Measurements from ENCODE around the gene KCNIP4. TPM values are rescaled to one million over a fixed set of nuclear protein-coding genes. Genes with fewer than 3 reads are reported as not detected.

The KCNIP4 gene
- total and polyA plus RNA-seq, 2 of the 8 experiments (the other 6 are each of a cell fraction or from before 2014, with no cell fraction given), result 0.06 TPM; not detected in 1

GRCh38 chr4:21960793-21961192 lies 12.2 kb upstream of the KCNIP4 start:
- no peaks in the 10 kb centered on the region; a peak in 1 of 8 replicates for H3K36me3 ChIP-seq (ENCODE audit: control insufficient read depth in 2 of 4, insufficient read depth in 4 of 4, low read length in 3 of 4)
- CTCF ChIA-PET (ENCODE audit: partially characterized antibody), result interaction anchor here (0.7 to 2.7 kb wide), 4 partner anchors 11 to 331 kb away, joined by 3 to 9 read pairs (median 3); partner anchors contain the start of gene KCNIP4
- no peak overlapping the region for H3K18ac ChIP-seq (ENCODE audit: extremely low read depth, low read length)
- no peak overlapping the region for H3K9ac ChIP-seq (replicated peaks in 1 of 4; ENCODE audit: extremely low read depth in 1 of 4, low read depth in 3 of 4, low read length in 3 of 4)
- H3K23ac ChIP-seq (ENCODE audit: insufficient read length), result no peak overlapping the region
- H3K79me1 ChIP-seq (ENCODE audit: low read depth, low read length), result no peaks in the 10 kb centered on the region
- 81% methylated on average over 4 of the region's 4 CpGs; no CpG with 5 or more reads in 1 of the 2 experiments for WGBS, 2 experiments (ENCODE audit: extremely low coverage in 1 of 2, insufficient coverage in 1 of 2, insufficient read length in 1 of 2, insufficient replicate concordance in 2 of 2, low coverage in 1 of 2, low lambda C conversion rate in 2 of 2, missing lambda C conversion rate in 1 of 2)
- peaks cover 0 to 2% (median 0%) of the 10 kb centered on the region in 4 experiments; a peak in 1 of 7 replicates for H3K4me1 ChIP-seq (replicated peaks in 1 of 4; ENCODE audit: control insufficient read depth in 3 of 4, insufficient read depth in 4 of 4, low read length in 3 of 4)
- POLR2A ChIA-PET (ENCODE audit: partially characterized antibody), result no interaction called here
- no peak overlapping the region for H3K4me3 ChIP-seq (ENCODE audit: extremely low read depth in 1 of 4, insufficient read depth in 2 of 4, low read depth in 3 of 4, low read length in 4 of 4)
- no peak overlapping the region for H4K8ac ChIP-seq (ENCODE audit: extremely low read depth, insufficient read depth, low read length)
- no peaks in the 10 kb centered on the region for H3K9me3 ChIP-seq (ENCODE audit: insufficient read depth in 2 of 2, low read depth in 1 of 2, low read length in 1 of 2)
- no peaks in the 10 kb centered on the region for H3K79me2 ChIP-seq (ENCODE audit: control insufficient read depth in 1 of 2, insufficient read depth in 2 of 2, low read length in 2 of 2)
- no peaks in the 10 kb centered on the region for H3K27me3 ChIP-seq (replicated peaks in 1 of 4; ENCODE audit: control insufficient read depth in 3 of 4, extremely low read depth in 1 of 4, insufficient read depth in 3 of 4, low read length in 3 of 4)
- no peak overlapping the region for H2AFZ ChIP-seq (ENCODE audit: low read length)
- no peak overlapping the region for H2BK5ac ChIP-seq (ENCODE audit: low read depth, low read length)
- DNase-seq (ENCODE audit: low read depth in 1 of 2, low spot score in 2 of 2) (no peak), FAIRE-seq (no peak)
- H4K5ac ChIP-seq (ENCODE audit: insufficient read length, low read depth, low read length), result no peak overlapping the region
- H3K27ac ChIP-seq (ENCODE audit: low read depth, low read length), result no peak overlapping the region
- H2AK5ac ChIP-seq (ENCODE audit: low read depth, low read length), result no peak overlapping the region
- no peak overlapping the region for H3K4ac ChIP-seq (replicated peaks; ENCODE audit: insufficient read length, low read depth, low read length)
- no peak overlapping the region for H2BK15ac ChIP-seq (ENCODE audit: low read length)
- no peak overlapping the region for H2BK20ac ChIP-seq (ENCODE audit: low read length)
- H3K4me2 ChIP-seq (ENCODE audit: insufficient read depth in 1 of 2, low read depth in 2 of 2, low read length in 2 of 2), result no peak overlapping the region
- no peak overlapping the region for H3K56ac ChIP-seq (replicated peaks; ENCODE audit: insufficient read length, low read depth, low read length)
- H4K20me1 ChIP-seq (replicated peaks in 1 of 2; ENCODE audit: control insufficient read depth in 1 of 2, insufficient read depth in 2 of 2, low read length in 2 of 2), result no peaks in the 10 kb centered on the region
- H2BK12ac ChIP-seq (ENCODE audit: low read depth, low read length), result no peak overlapping the region
- H3K14ac ChIP-seq (ENCODE audit: insufficient read length), result no peak overlapping the region
- no peaks in the 10 kb centered on the region for H3K23me2 ChIP-seq (ENCODE audit: low read depth, low read length)
- no peak overlapping the region for H2BK120ac ChIP-seq (replicated peaks; ENCODE audit: low read depth, low read length)
- H4K91ac ChIP-seq (replicated peaks; ENCODE audit: insufficient read length, low read length), result no peak overlapping the region
- TF ChIP-seq SP2 (IDR thresholded peaks at IDR 0.05; ENCODE audit: low read length) (no peak), HDAC2 (IDR thresholded peaks at IDR 0.05; ENCODE audit: borderline replicate concordance in 1 of 2, low read depth in 2 of 2, low read length in 2 of 2) (no peak), CHD2 (IDR thresholded peaks at IDR 0.05; ENCODE audit: low read length) (no peak), SRF (IDR thresholded peaks at IDR 0.05; ENCODE audit: low read depth, low read length) (no peak), TEAD4 (IDR thresholded peaks at IDR 0.05; ENCODE audit: low read depth, low read length) (no peak), EGR1 (IDR thresholded peaks at IDR 0.05; ENCODE audit: borderline replicate concordance, low read depth, low read length) (no peak), POU5F1 (IDR thresholded peaks at IDR 0.05; ENCODE audit: low read depth, low read length) (no peak), KDM4A (IDR thresholded peaks at IDR 0.05; ENCODE audit: low read depth, low read length, severe bottlenecking) (no peak), TBP (IDR thresholded peaks at IDR 0.05; ENCODE audit: low read depth, low read length) (no peak), GABPA (IDR thresholded peaks at IDR 0.05; ENCODE audit: borderline replicate concordance, insufficient read depth, low read length) (no peak)

Measured in H1 (cell line).